RWPE1 (cell line): ENCODE results near the gene ARRDC1.

Experiments used
- CTCF ChIA-PET: fragments of 350-600 bp; sonication (Branson Sonifier 250); formaldehyde crosslinking; extraction: SDS; loops from one replicate; lab custom pipeline; 2021; lab: Yijun Ruan, JAX
- POLR2A ChIA-PET: fragments of 400-600 bp; formaldehyde crosslinking; extraction: SDS; loops from one replicate; lab custom pipeline; 2020; ENCODE audit warnings: antibody characterized with exemption; ENCODE audit not compliant: low non-redundant PET; lab: Yijun Ruan, JAX
- DNase-seq: peaks from one replicate; pipeline ENCODE4 v3.0.0; 2012; ENCODE audit warnings: low spot score
- H3K27ac ChIP-seq: fragments of 450-650 bp; 2 replicates; pipeline ENCODE4 v1.5.1; 2017
- TF ChIP-seq, protein P1 (sequence below): fragments of 450-650 bp; conservative IDR thresholded peaks from 2 replicates; pipeline ENCODE4 v1.5.1; 2017; ENCODE audit warnings: low read depth, mild to moderate bottlenecking

The ARRDC1 gene

DNA sequence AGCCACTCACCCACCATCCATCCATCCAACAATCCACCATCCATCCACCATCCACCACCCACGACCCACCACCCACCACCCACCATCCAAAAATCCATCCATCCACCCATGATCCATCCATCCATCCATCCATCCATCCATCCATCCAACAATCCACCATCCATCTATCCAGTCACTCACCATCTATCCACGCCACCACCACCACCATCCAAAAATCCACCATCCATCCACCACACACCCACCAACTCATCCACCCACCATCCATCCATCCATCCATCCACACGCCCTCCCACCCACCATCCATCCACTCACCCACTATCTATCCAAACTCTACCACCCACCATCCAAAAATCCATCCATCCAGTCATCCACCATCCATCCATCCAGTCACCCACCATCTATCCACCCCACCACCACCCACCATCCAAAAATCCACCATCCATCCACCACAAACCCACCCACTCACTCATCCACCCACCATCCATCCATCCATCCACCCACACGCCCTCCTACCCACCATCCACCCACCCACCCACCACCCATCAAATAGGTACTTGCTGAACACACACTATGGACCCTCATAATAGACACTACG, 35.8 kb upstream of the ARRDC1 start:
- TF ChIP-seq, protein P1, sequence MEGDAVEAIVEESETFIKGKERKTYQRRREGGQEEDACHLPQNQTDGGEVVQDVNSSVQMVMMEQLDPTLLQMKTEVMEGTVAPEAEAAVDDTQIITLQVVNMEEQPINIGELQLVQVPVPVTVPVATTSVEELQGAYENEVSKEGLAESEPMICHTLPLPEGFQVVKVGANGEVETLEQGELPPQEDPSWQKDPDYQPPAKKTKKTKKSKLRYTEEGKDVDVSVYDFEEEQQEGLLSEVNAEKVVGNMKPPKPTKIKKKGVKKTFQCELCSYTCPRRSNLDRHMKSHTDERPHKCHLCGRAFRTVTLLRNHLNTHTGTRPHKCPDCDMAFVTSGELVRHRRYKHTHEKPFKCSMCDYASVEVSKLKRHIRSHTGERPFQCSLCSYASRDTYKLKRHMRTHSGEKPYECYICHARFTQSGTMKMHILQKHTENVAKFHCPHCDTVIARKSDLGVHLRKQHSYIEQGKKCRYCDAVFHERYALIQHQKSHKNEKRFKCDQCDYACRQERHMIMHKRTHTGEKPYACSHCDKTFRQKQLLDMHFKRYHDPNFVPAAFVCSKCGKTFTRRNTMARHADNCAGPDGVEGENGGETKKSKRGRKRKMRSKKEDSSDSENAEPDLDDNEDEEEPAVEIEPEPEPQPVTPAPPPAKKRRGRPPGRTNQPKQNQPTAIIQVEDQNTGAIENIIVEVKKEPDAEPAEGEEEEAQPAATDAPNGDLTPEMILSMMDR: no peak
- CTCF ChIA-PET: no interaction called here
- POLR2A ChIA-PET: no interaction called here

DNA sequence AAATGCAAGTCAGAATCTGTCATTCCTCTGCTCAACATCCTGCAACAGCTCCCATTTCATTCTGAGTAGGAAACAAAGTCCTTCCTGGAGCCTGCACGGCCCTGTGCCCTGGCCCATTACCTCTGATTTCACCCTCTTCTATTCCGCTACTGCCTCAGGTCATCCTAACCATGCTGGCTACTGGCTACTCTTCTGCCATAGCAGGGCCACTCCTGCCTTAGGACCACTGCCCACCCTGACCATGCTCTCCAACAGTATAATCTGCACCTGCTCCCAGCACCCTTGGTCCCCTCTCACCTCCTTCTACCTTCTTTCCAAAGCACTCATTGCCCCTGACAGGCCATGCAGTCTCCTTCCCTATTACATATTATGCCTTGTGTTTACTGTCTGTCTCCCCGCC, 34.9 kb upstream of the ARRDC1 start:
- TF ChIP-seq, protein P1: no peak
- no peak for DNase-seq
- ChIA-PET CTCF (no interaction called here), POLR2A (no interaction called here)
- H3K27ac ChIP-seq: no peak overlapping the region

More for the DNA sequence above, 35.8 kb upstream of the ARRDC1 start:
- DNase-seq: no peak
- no peak overlapping the region for H3K27ac ChIP-seq

DNA sequence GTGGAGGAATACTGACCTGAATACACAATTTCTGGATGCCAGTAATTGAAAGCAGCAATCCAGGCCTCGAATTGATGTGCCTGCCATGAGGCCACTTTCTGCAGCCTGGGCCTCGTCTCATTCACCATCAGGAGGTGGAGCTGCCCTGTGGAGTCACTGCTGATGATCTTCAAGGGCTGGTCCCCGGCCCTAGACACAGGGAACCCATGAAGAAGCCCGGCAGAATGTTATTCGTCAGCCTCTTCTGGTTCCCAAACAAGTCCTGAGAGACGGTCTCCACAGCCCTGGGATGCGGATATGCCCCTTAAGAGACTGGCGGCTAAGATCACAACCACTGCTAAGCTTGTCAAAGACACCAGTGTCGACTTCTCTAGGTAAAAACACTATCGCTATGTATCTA, 31.3 kb upstream of the ARRDC1 start:
- peak overlapping the region; percentile 33 for H3K27ac ChIP-seq
- CTCF ChIA-PET: no interaction called here
- TF ChIP-seq, protein P1: no peak
- POLR2A ChIA-PET: no interaction called here
- no peak for DNase-seq

DNA sequence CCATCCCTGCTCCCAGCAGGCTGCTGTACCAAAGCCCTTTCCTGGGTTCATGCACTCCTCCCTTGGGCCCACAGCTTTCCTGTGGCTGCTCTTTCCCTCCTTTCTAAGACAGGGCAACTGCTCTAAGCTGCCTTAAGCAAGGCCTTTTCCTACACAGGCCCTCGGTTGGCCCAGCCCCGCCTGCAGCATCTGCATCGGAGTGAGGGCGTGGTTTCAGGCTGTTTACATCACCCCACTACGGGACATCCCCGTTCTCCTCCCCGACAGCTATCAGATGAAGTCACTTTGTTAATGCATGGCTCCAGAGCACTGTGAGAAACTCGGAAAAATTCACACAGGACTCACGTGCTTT, 30.1 kb upstream of the ARRDC1 start:
- no peak for DNase-seq
- POLR2A ChIA-PET: no interaction called here
- H3K27ac ChIP-seq: peak overlapping the region; percentile 33
- CTCF ChIA-PET: interaction anchor here (0.6 kb wide), 1 partner anchor 57 kb away, joined by 3 read pairs; no protein-coding TSS in a partner anchor
- TF ChIP-seq, protein P1: no peak

DNA sequence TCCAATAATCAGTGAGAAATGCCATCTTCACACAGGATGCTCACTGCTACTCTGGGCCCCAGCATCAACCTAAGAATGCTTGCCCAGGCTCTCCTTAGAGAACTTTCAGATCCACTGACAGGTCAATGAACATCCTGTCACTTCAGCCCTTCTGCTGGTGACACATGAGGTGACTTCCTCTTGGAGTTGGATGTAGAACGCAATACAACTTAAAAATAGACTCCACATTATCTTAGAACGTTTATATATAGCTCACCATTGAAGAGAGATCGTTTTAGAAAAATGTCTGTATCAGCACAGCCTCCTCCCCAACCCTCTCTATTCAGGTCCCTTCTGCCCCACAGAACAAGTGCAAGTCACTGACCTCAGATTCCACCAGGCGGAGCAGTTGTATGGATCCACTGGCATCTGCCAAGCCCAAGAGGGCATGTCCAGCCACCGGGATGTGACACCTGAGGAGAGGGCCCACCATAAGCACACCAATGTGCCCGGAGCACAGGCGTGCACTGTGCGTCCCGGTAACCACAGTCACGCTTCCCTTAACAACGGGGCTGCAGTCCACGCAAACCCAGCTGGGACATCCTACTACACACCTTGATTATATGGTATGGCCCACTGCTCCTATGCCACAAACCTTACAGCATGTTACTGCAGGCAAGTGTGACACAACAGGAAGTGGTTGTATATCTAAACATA, 29.6 kb upstream of the ARRDC1 start:
- DNase-seq: no peak
- H3K27ac ChIP-seq: peak overlapping the region; percentile 42
- ChIA-PET CTCF (interaction anchor here (0.6 kb wide), 2 partner anchors 57 to 716 kb away, joined by 3 read pairs; no protein-coding TSS in a partner anchor), POLR2A (no interaction called here)
- TF ChIP-seq, protein P1: no peak

DNA sequence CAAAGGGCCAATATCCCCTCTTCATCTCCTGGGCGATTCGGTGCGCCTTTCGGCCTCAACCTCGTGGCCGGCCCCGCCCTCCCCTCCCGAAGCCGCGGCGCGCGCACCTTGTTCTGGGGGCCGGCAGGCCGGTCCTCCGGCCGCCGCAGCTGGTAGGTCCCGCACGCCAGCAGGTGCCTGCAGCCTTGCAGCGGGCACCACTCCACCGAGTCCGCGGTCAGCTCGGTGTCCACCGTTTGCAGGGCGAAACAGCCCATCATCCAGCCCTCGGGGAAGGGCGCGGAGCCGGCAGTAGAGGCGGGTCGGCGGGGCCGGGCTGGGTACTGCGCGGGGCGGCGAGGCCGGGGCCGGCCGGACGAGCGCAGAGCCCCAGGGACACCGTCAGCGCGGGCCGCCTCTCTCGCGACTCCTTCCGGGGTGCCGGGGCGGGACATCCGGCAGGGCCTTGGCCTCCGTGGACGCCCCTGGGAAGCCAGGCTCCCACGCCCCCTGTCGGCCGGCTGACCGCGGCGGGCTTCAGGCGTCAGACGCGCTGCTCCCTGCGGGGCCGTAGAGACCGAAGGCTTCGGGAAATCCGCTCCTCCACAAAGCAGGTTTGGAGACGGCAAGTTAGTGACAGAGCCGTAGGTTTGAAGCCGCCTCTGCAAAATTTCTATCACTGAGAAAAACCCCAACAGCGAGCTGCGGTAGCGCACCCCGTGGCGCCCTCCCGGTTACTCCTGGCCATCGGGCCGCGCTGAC, 26.8 kb upstream of the ARRDC1 start, which contains the start of gene DPH7:
Gene DPH7 (minus strand): TSS at position 408 of the 741 bp plus-strand sequence. CDS start 148 bp downstream, at position 260.
- CTCF ChIA-PET: interaction anchor here (0.9 to 6.2 kb wide), 6 partner anchors 11 to 40 kb away, joined by 5 to 48 read pairs (median 6); partner anchors contain the start of genes EHMT1, PNPLA7 and ZMYND19

More for the DNA sequence above, 26.8 kb upstream of the ARRDC1 start, which contains the start of gene DPH7:
- peak; percentile 98 for DNase-seq
- TF ChIP-seq, protein P1: peak; percentile 100
- H3K27ac ChIP-seq: peak within 1 kb of the TSS; percentile 85
- POLR2A ChIA-PET: interaction anchor here (1.6 kb wide), 1 partner anchor 12 kb away, joined by 5 read pairs; no protein-coding TSS in a partner anchor
